HG03097 (cell line): ENCODE measurements around the gene CPXM1.

ENCODE experiments used
- ATAC-seq: cut with Tn5 transposase; IDR thresholded peaks from one replicate; pipeline ENCODE4 v1.9.1; 2021; ENCODE audit not compliant: unreplicated experiment, low FRiP score

CPXM1 gene

GRCh38 chr20:2751347-2751877, 49.0 kb downstream of the CPXM1 start:
- no peak for ATAC-seq

- ATAC-seq: no peak
Observed at GRCh38 chr20:2750491-2751251, 49.8 kb downstream of the CPXM1 start.

GRCh38 chr20:2749951-2750490, 50.4 kb downstream of the CPXM1 start:
- no peak for ATAC-seq

GRCh38 chr20:2749343-2749950, 51.0 kb downstream of the CPXM1 start:
- no peak for ATAC-seq

GRCh38 chr20:2748551-2749342, 51.7 kb downstream of the CPXM1 start:
- no peak for ATAC-seq

GRCh38 chr20:2747676-2748235, 52.7 kb downstream of the CPXM1 start:
- no peak for ATAC-seq

- no peak for ATAC-seq
Observed at GRCh38 chr20:2746636-2747265, 53.7 kb downstream of the CPXM1 start.

- ATAC-seq: no peak
Observed at GRCh38 chr20:2745936-2746635, 54.3 kb downstream of the CPXM1 start.

GRCh38 chr20:2745060-2745910, 55.1 kb downstream of the CPXM1 start:
- ATAC-seq: no peak
